Hepatocyte (in vitro differentiated cells): ENCODE measurements around the gene SGTA.

Source experiments
- CTCF ChIP-seq: fragments of 200-600 bp; sonication (generic); IDR thresholded peaks from 2 replicates; pipeline ENCODE4 v1.5.1; 2016; ENCODE audit warnings: antibody characterized with exemption, mild to moderate bottlenecking; ENCODE audit not compliant: poor library complexity
- EZH2 ChIP-seq: fragments of 200-600 bp; sonication (generic); IDR thresholded peaks from 2 replicates; pipeline ENCODE4 v1.6.1; 2016; ENCODE audit warnings: antibody characterized with exemption, mild to moderate bottlenecking, borderline replicate concordance
- EZH2phosphoT487 ChIP-seq: fragments of 200-600 bp; sonication (generic); IDR thresholded peaks from one replicate; pipeline ENCODE4 v1.6.1; 2018; ENCODE audit warnings: antibody characterized with exemption, mild to moderate bottlenecking, low read depth, moderate library complexity; ENCODE audit not compliant: unreplicated experiment, severe bottlenecking

DNA sequence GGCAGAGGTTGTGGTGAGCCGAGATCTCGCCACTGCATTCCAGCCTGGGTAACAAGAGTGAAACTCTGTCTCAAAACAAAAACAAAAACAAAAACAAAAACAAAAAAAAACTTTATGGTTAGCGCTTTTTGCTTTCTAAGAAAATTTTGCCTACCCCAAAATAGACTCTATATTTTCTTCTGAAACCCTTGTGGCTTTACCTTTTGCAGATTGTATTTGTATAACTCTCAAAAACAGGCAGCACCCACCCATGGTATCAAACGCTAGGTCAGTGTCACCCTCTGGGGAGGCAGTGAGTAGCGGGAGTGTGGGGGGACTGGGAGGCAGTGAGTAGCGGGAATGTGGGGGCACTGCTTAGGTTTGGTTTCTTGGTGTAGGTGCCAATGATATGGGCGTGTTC lies 35.7 kb downstream of the SGTA start:
- no peak for TF ChIP-seq EZH2phosphoT487
- no peak for TF ChIP-seq CTCF
- no peak for TF ChIP-seq EZH2
